Prostate gland (tissue), 2 donors: ENCODE results near the gene ILDR2.

ENCODE experiments used
- CTCF ChIP-seq, 4 experiments: fragments of 200-600 bp in 2 of 4; fragments of 450-650 bp in 2 of 4; sonication (generic) in 2 of 4; IDR thresholded peaks; 1 replicate in 3 of 4; 2 replicates in 1 of 4; pipeline ENCODE4 v1.5.1; 2016 to 2019; ENCODE audit warnings: antibody characterized with exemption in 4 of 4, mild to moderate bottlenecking in 2 of 4, moderate library complexity in 2 of 4
- POLR2AphosphoS5 ChIP-seq: sonication (generic); formaldehyde crosslinking; IDR thresholded peaks from one replicate; pipeline ENCODE4 v1.6.1; 2017; ENCODE audit warnings: antibody characterized with exemption

GRCh38 chr1:166907763-166908162 lies 67.6 kb downstream of the ILDR2 start:
- TF ChIP-seq CTCF (IDR thresholded peaks at IDR 0.05) (no peak), POLR2AphosphoS5 (no peak)
